SK-N-SH treated with all-trans-retinoic acid at 6 μM for 48 hours (cell line): Measurements from ENCODE around the gene GPC3.

ENCODE experiments used
- ATAC-seq: fragments of 200-7000 bp; cut with Tn5 transposase; 3 replicates; pipeline ENCODE4 v1.9.1; 2020; ENCODE audit warnings: mild to moderate bottlenecking, moderate library complexity
- ARNTL ChIP-seq: fragments of 450-650 bp; formaldehyde crosslinking; IDR thresholded peaks from 2 replicates; pipeline ENCODE4 v1.5.0; 2020; ENCODE audit warnings: low read depth, mild to moderate bottlenecking, moderate library complexity, borderline replicate concordance
- BACH2 ChIP-seq: fragments of 250-450 bp; sonication (Bioruptor Pico); IDR thresholded peaks from 2 replicates; pipeline ENCODE4 v1.9.0; 2021; ENCODE audit warnings: mild to moderate bottlenecking, borderline replicate concordance
- CREB5 ChIP-seq: fragments of 250-450 bp; sonication (Bioruptor Pico); IDR thresholded peaks from 2 replicates; pipeline ENCODE4 v1.5.1; 2020; ENCODE audit warnings: low read depth, mild to moderate bottlenecking, moderate library complexity
- CSDC2 ChIP-seq: fragments of 250-450 bp; sonication (Bioruptor Pico); IDR thresholded peaks from 2 replicates; pipeline ENCODE4 v1.5.0; 2020; ENCODE audit warnings: mild to moderate bottlenecking, moderate library complexity
- CSRNP3 ChIP-seq: fragments of 250-450 bp; sonication (Bioruptor Pico); IDR thresholded peaks from 2 replicates; pipeline ENCODE4 v1.5.1; 2021; ENCODE audit warnings: mild to moderate bottlenecking, moderate library complexity
- ESRRG ChIP-seq: fragments of 250-450 bp; sonication (Bioruptor Pico); IDR thresholded peaks from 2 replicates; pipeline ENCODE4 v1.6.1; 2021; ENCODE audit warnings: mild to moderate bottlenecking
- GLIS3 ChIP-seq: fragments of 250-450 bp; sonication (Bioruptor Pico); IDR thresholded peaks from 2 replicates; pipeline ENCODE4 v1.5.0; 2020; ENCODE audit warnings: mild to moderate bottlenecking, moderate library complexity
- ISL1 ChIP-seq: fragments of 250-450 bp; sonication (Bioruptor Pico); IDR thresholded peaks from 2 replicates; pipeline ENCODE4 v2.1.2; 2022; ENCODE audit warnings: mild to moderate bottlenecking, moderate library complexity
- OSR1 ChIP-seq: fragments of 250-450 bp; sonication (Bioruptor Pico); IDR thresholded peaks from 2 replicates; pipeline ENCODE4 v1.8.0; 2022; ENCODE audit warnings: moderate library complexity, mild to moderate bottlenecking, inconsistent platforms
- POU6F1 ChIP-seq: fragments of 250-450 bp; sonication (Bioruptor Pico); IDR thresholded peaks from 2 replicates; pipeline ENCODE4 v1.8.0; 2021; ENCODE audit warnings: low read depth, mild to moderate bottlenecking, moderate library complexity, borderline replicate concordance
- PPARA ChIP-seq: fragments of 250-450 bp; sonication (Bioruptor Pico); IDR thresholded peaks from 2 replicates; pipeline ENCODE4 v1.5.0; 2020; ENCODE audit warnings: mild to moderate bottlenecking, borderline replicate concordance
- RARB ChIP-seq: fragments of 250-450 bp; sonication (Bioruptor Pico); IDR thresholded peaks from 2 replicates; pipeline ENCODE4 v1.8.0; 2021; ENCODE audit warnings: mild to moderate bottlenecking, moderate library complexity
- SNAI2 ChIP-seq: fragments of 250-450 bp; sonication (Bioruptor Pico); IDR thresholded peaks from 2 replicates; pipeline ENCODE4 v1.5.0; 2020; ENCODE audit warnings: mild to moderate bottlenecking, moderate library complexity
- TCF4 ChIP-seq: fragments of 250-450 bp; sonication (Bioruptor Pico); IDR thresholded peaks from 2 replicates; pipeline ENCODE4 v1.8.0; 2021; ENCODE audit warnings: mild to moderate bottlenecking, moderate library complexity, borderline replicate concordance
- TSHZ2 ChIP-seq: fragments of 250-450 bp; sonication (Bioruptor Pico); IDR thresholded peaks from 2 replicates; pipeline ENCODE4 v1.5.0; 2020; ENCODE audit warnings: mild to moderate bottlenecking, moderate library complexity
- ZFP3 ChIP-seq: fragments of 250-450 bp; sonication (Bioruptor Pico); IDR thresholded peaks from 2 replicates; pipeline ENCODE4 v1.5.0; 2020; ENCODE audit warnings: mild to moderate bottlenecking, moderate library complexity
- ZFP30 ChIP-seq: fragments of 450-650 bp; formaldehyde crosslinking; IDR thresholded peaks from 2 replicates; pipeline ENCODE4 v1.5.0; 2022; ENCODE audit warnings: mild to moderate bottlenecking, moderate library complexity
- ZNF565 ChIP-seq: fragments of 450-650 bp; formaldehyde crosslinking; conservative IDR thresholded peaks from 2 replicates; pipeline ENCODE4 v1.5.0; 2020; ENCODE audit warnings: low read depth, mild to moderate bottlenecking, moderate library complexity
- ZNF70 ChIP-seq: fragments of 450-650 bp; formaldehyde crosslinking; IDR thresholded peaks from 2 replicates; pipeline ENCODE4 v1.5.0; 2020; ENCODE audit warnings: mild to moderate bottlenecking, moderate library complexity
- TF ChIP-seq, protein P1 (sequence below): fragments of 250-450 bp; sonication (Bioruptor Pico); IDR thresholded peaks from 2 replicates; pipeline ENCODE4 v1.8.0; 2020; ENCODE audit warnings: mild to moderate bottlenecking, moderate library complexity, borderline replicate concordance

Gene GPC3

GRCh38 chrX:133994576-133994975 is 9.2 kb upstream of the GPC3 start:
- no peak for ATAC-seq
- TF ChIP-seq OSR1 (CRISPR knock-in tag) (no peak), ZFP30 (CRISPR knock-in tag) (no peak), POU6F1 (no peak), CSRNP3 (CRISPR knock-in tag) (no peak), RARB (CRISPR knock-in tag) (no peak), BACH2 (CRISPR knock-in tag) (no peak), CSDC2 (CRISPR knock-in tag) (no peak), TCF4 (CRISPR knock-in tag) (no peak), ZFP3 (CRISPR knock-in tag) (no peak), SNAI2 (CRISPR knock-in tag) (no peak), GLIS3 (no peak), ARNTL (CRISPR knock-in tag) (no peak), ZNF565 (CRISPR knock-in tag) (no peak), ISL1 (no peak), ZNF70 (CRISPR knock-in tag) (no peak), CREB5 (CRISPR knock-in tag) (no peak)
- TF ChIP-seq, protein P1, sequence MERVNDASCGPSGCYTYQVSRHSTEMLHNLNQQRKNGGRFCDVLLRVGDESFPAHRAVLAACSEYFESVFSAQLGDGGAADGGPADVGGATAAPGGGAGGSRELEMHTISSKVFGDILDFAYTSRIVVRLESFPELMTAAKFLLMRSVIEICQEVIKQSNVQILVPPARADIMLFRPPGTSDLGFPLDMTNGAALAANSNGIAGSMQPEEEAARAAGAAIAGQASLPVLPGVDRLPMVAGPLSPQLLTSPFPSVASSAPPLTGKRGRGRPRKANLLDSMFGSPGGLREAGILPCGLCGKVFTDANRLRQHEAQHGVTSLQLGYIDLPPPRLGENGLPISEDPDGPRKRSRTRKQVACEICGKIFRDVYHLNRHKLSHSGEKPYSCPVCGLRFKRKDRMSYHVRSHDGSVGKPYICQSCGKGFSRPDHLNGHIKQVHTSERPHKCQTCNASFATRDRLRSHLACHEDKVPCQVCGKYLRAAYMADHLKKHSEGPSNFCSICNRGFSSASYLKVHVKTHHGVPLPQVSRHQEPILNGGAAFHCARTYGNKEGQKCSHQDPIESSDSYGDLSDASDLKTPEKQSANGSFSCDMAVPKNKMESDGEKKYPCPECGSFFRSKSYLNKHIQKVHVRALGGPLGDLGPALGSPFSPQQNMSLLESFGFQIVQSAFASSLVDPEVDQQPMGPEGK (CRISPR knock-in tag) = no peak
- TF ChIP-seq, all 23 proteins: peak for 0

GRCh38 chrX:133992882-133993281 is 7.5 kb upstream of the GPC3 start:
- no peak for TF ChIP-seq CSRNP3 (CRISPR knock-in tag)
- TF ChIP-seq TSHZ2 (CRISPR knock-in tag) = no peak
- TF ChIP-seq OSR1 (CRISPR knock-in tag) = no peak
- no peak for TF ChIP-seq PPARA (CRISPR knock-in tag)
- TF ChIP-seq, protein P1 (CRISPR knock-in tag) = no peak
- no peak for TF ChIP-seq ESRRG
- no peak for TF ChIP-seq GLIS3
- TF ChIP-seq ZNF565 (CRISPR knock-in tag) = no peak
- no peak for ATAC-seq
